HG02970 (cell line): Measurements from ENCODE around the gene NAXD.

Experiments
- ATAC-seq: cut with Tn5 transposase; IDR thresholded peaks from one replicate; pipeline ENCODE4 v1.9.1; 2021; ENCODE audit warnings: mild to moderate bottlenecking, moderate library complexity, moderate number of reproducible peaks; ENCODE audit not compliant: unreplicated experiment, low FRiP score

Gene NAXD

GRCh38 chr13:110642291-110642981, 27.1 kb downstream of the NAXD start:
- no peak for ATAC-seq

GRCh38 chr13:110643324-110643723, 28.0 kb downstream of the NAXD start:
- ATAC-seq = no peak

GRCh38 chr13:110643768-110644421, 28.6 kb downstream of the NAXD start:
- ATAC-seq = no peak

- ATAC-seq = no peak
These were observed 29.7 kb downstream of the NAXD start for GRCh38 chr13:110644892-110645521.

GRCh38 chr13:110645750-110646149, 30.4 kb downstream of the NAXD start:
- no peak for ATAC-seq

- no peak for ATAC-seq
These were observed 31.4 kb downstream of the NAXD start for GRCh38 chr13:110646442-110647364.

GRCh38 chr13:110647365-110647737, 32.0 kb downstream of the NAXD start:
- no peak for ATAC-seq

GRCh38 chr13:110648146-110648819, 32.9 kb downstream of the NAXD start:
- ATAC-seq = no peak

GRCh38 chr13:110648848-110649421, 33.6 kb downstream of the NAXD start:
- no peak for ATAC-seq

GRCh38 chr13:110649551-110649950, 34.2 kb downstream of the NAXD start:
- ATAC-seq = no peak

- no peak for ATAC-seq
These were observed 35.1 kb downstream of the NAXD start for GRCh38 chr13:110650436-110650835.

- no peak for ATAC-seq
These were observed 35.9 kb downstream of the NAXD start for GRCh38 chr13:110651271-110651670.

- no peak for ATAC-seq
These were observed 36.4 kb downstream of the NAXD start for GRCh38 chr13:110651726-110652230.

- ATAC-seq = no peak
These were observed 36.9 kb downstream of the NAXD start for GRCh38 chr13:110652231-110652730.

GRCh38 chr13:110652764-110653163, 37.4 kb downstream of the NAXD start:
- ATAC-seq = no peak

- no peak for ATAC-seq
These were observed 37.9 kb downstream of the NAXD start for GRCh38 chr13:110653271-110653670.

- ATAC-seq = no peak
These were observed 38.5 kb downstream of the NAXD start for GRCh38 chr13:110653851-110654250.

- ATAC-seq = no peak
These were observed 41.9 kb downstream of the NAXD start for GRCh38 chr13:110657196-110657595.

- ATAC-seq = peak; percentile 71
These were observed 43.0 kb downstream of the NAXD start for GRCh38 chr13:110658218-110658911.
